OCI-LY3 (cell line): ENCODE measurements around the gene PRUNE2.

Source experiments
- H2AFZ ChIP-seq: fragments of 200-600, 300-600 bp; shearing (Covaris generic); 2 replicates; pipeline ENCODE4 v1.6.0; 2014; ENCODE audit warnings: antibody characterized with exemption, low read depth, low read length
- H3K27ac ChIP-seq: fragments of 200-600, 300-600 bp; sonication (generic); 2 replicates; pipeline ENCODE4 v1.5.1; 2014; ENCODE audit warnings: mild to moderate bottlenecking, low read length, moderate library complexity, mixed read lengths
- H3K27me3 ChIP-seq: fragments of 200-600, 300-600 bp; sonication (generic); 2 replicates; pipeline ENCODE4 v1.6.1; 2014; ENCODE audit warnings: low read depth, low read length, mixed read lengths
- H3K36me3 ChIP-seq: fragments of 200-600, 300-600 bp; sonication (generic); replicated peaks from 2 replicates; pipeline ENCODE3; 2014; ENCODE audit warnings: low read depth, low read length, mixed read lengths
- H3K4me1 ChIP-seq: fragments of 300-600, 200-600 bp; sonication (generic); 2 replicates; pipeline ENCODE4 v1.6.1; 2014; ENCODE audit warnings: low read length, mixed read lengths
- H3K4me2 ChIP-seq: fragments of 200-600, 300-600 bp; sonication (generic); 2 replicates; pipeline ENCODE4 v1.6.1; 2014; ENCODE audit warnings: low read length, mixed read lengths
- H3K4me3 ChIP-seq: fragments of 300-600, 200-600 bp; sonication (generic); 2 replicates; pipeline ENCODE4 v1.5.1; 2014; ENCODE audit warnings: antibody characterized with exemption, mild to moderate bottlenecking, low read length, moderate library complexity
- H3K79me2 ChIP-seq: fragments of 300-600, 200-600 bp; shearing (Covaris generic); 2 replicates; pipeline ENCODE4 v1.6.1; 2014; ENCODE audit warnings: mild to moderate bottlenecking, low read length, mixed read lengths
- H3K9ac ChIP-seq: fragments of 300-600, 200-600 bp; shearing (Covaris generic); 2 replicates; pipeline ENCODE4 v1.6.0; 2014; ENCODE audit warnings: mild to moderate bottlenecking, low read length, moderate library complexity
- H3K9me3 ChIP-seq: fragments of 200-600, 300-600 bp; shearing (Covaris generic); 2 replicates; pipeline ENCODE4 v1.6.1; 2014; ENCODE audit warnings: low read length, mixed read lengths; ENCODE audit not compliant: insufficient read depth
- H4K20me1 ChIP-seq: fragments of 200-600, 300-600 bp; sonication (generic); 2 replicates; pipeline ENCODE4 v1.6.1; 2016; ENCODE audit warnings: low read length, mixed read lengths; ENCODE audit not compliant: insufficient read depth
- CTCF ChIP-seq: fragments of 200-600, 300-600 bp; sonication (generic); IDR thresholded peaks from 2 replicates; pipeline ENCODE4 v1.5.1; 2014; ENCODE audit warnings: antibody characterized with exemption, low read length, low read depth
- EZH2phosphoT487 ChIP-seq: fragments of 200-600 bp; shearing (Covaris generic); IDR thresholded peaks from 2 replicates; pipeline ENCODE4 v1.6.1; 2018; ENCODE audit warnings: antibody characterized with exemption, mixed run types, low read depth

PRUNE2 gene

DNA sequence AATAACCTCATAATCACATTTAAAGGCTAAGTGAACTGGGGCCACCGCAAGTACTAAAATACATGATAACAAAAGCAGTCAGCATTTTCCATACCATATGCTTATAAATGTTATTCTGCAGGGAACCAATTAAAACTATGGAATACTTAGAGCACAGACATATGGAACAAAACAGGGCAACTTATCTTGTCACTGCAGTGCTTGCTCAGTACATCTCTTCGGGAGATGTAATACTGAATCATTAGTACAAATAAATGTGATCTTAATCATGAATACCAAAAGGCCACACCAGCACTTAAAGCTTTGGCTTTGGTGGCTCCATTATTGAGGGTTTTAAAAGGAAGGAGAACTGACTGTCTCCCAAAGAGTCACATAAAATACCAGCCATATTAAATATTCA, 32.1 kb downstream of the PRUNE2 start:
- Histone ChIP-seq H3K27me3 (0 out of 2 replicates have a peak, but pooled peaks cover 4% of the 10 kb centered on the region), H3K4me2 (no peak overlapping the region), H2AFZ (no peak overlapping the region), H3K9me3 (no peaks in the 10 kb centered on the region), H3K4me1 (no peaks in the 10 kb centered on the region), H3K4me3 (no peak overlapping the region), H3K79me2 (no peaks in the 10 kb centered on the region), H3K36me3 (no peaks in the 10 kb centered on the region), H3K27ac (no peak overlapping the region), H3K9ac (no peak overlapping the region), H4K20me1 (no peaks in the 10 kb centered on the region)
- TF ChIP-seq EZH2phosphoT487 (no peak), CTCF (no peak)

DNA sequence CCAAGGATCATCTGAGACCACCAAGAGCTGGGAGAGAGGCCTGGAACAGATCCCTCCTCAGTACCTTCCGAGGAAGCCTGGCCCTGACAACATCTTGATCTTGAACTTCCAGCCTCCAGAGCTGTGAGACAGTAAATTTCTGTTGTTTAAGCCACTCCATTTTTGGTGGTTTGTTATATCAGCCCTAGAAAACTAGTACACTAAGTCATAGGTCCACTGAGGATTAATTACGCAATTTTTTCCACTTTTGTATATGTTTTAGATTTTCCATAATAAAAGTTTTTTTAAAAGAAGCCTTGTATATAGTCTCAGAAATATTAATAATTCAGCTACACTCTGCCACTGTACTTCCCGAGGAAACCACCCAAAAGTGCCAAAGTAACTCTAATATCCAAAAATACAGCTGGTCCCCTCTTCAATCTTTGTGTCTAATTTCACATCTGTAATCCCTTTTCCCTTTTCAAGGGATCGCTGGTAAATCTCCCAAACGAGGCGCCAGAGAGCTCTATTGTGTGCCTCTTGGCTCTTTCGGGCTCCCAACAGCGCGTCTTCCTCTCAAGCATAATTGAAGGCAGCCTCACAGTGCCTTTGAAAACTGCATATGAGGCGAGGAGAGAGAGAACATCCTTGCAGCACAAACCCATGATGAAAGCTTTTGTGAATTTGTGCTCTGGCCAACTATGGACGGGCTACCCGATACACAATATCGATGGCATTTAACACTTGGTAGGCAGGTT, 32.7 kb downstream of the PRUNE2 start:
- no peak overlapping the region for H3K4me3 ChIP-seq
- H2AFZ ChIP-seq: no peak overlapping the region
- no peaks in the 10 kb centered on the region for H3K79me2 ChIP-seq
- H4K20me1 ChIP-seq: no peaks in the 10 kb centered on the region
- H3K4me1 ChIP-seq: no peaks in the 10 kb centered on the region
- TF ChIP-seq CTCF (no peak), EZH2phosphoT487 (no peak)
- H3K4me2 ChIP-seq: no peak overlapping the region
- no peaks in the 10 kb centered on the region for H3K36me3 ChIP-seq
- H3K9ac ChIP-seq: no peak overlapping the region
- no peak overlapping the region for H3K27ac ChIP-seq
- 0 out of 2 replicates have a peak, but pooled peaks cover 4% of the 10 kb centered on the region for H3K27me3 ChIP-seq
- no peaks in the 10 kb centered on the region for H3K9me3 ChIP-seq

DNA sequence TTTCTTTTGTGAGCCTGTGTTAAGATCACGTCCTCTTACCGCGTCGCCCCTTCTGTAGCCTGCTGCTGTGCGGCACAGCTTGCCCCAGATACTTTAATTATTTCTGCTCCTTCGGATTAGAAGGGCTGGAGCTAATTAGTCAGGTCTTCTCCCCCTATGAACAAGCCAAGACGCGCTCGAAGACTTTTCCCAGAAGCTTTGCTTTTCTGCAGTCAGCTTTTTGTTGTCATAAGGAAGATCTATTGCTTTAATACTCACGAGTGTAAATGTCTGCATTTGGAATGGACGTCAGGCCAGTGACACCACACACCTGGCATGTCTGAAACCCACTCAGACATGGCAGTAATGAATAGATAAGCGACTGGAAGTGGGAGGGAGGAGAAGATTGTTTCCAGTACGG, 37.0 kb downstream of the PRUNE2 start:
- no peak overlapping the region for H3K4me3 ChIP-seq

GRCh38 chr9:76866689-76867088, 39.2 kb downstream of the PRUNE2 start:
- Histone ChIP-seq H3K27me3 (0 out of 2 replicates have a peak, but pooled peaks cover 4% of the 10 kb centered on the region), H4K20me1 (no peaks in the 10 kb centered on the region), H3K4me1 (no peaks in the 10 kb centered on the region), H3K36me3 (no peaks in the 10 kb centered on the region), H3K9me3 (no peaks in the 10 kb centered on the region), H3K4me3 (no peak overlapping the region), H3K79me2 (no peaks in the 10 kb centered on the region), H3K9ac (no peak overlapping the region), H3K4me2 (no peak overlapping the region), H3K27ac (no peak overlapping the region), H2AFZ (no peak overlapping the region)
- TF ChIP-seq EZH2phosphoT487 (no peak), CTCF (no peak)

More for the DNA sequence above, 37.0 kb downstream of the PRUNE2 start:
- Histone ChIP-seq H2AFZ (no peak overlapping the region), H3K79me2 (no peaks in the 10 kb centered on the region), H3K4me2 (no peak overlapping the region), H3K36me3 (no peaks in the 10 kb centered on the region), H3K9ac (no peak overlapping the region), H3K27me3 (0 out of 2 replicates have a peak, but pooled peaks cover 4% of the 10 kb centered on the region), H3K27ac (no peak overlapping the region), H3K9me3 (no peaks in the 10 kb centered on the region), H3K4me1 (no peaks in the 10 kb centered on the region), H4K20me1 (no peaks in the 10 kb centered on the region)
- TF ChIP-seq EZH2phosphoT487: no peak
- TF ChIP-seq CTCF: no peak
